ENCODE data around the gene SET.

- TF ChIP-seq L3MBTL2 (conservative IDR thresholded peaks at IDR 0.05) (no peak), TARDBP (IDR thresholded peaks at IDR 0.05) (no peak), PKNOX1 (IDR thresholded peaks at IDR 0.05) (no peak), HDGF (IDR thresholded peaks at IDR 0.05; ENCODE audit: borderline replicate concordance) (no peak), BHLHE40 (IDR thresholded peaks at IDR 0.05; ENCODE audit: borderline replicate concordance) (no peak), LEF1 (IDR thresholded peaks at IDR 0.05; ENCODE audit: borderline replicate concordance) (no peak), SP1 (IDR thresholded peaks at IDR 0.05) (no peak), ARNT (IDR thresholded peaks at IDR 0.05) (no peak), FOXM1 (IDR thresholded peaks at IDR 0.05; ENCODE audit: borderline replicate concordance) (no peak), NFRKB (IDR thresholded peaks at IDR 0.05) (no peak), FOXK2 (IDR thresholded peaks at IDR 0.05) (no peak), ZNF384 (IDR thresholded peaks at IDR 0.05) (no peak), ELF4 (IDR thresholded peaks at IDR 0.05) (no peak)
Observed at GRCh38 chr9:128707446-128707845, 18.4 kb downstream of the SET start.

All from HEK293T (cell line).